ENCODE data around the gene MAGI2. TPM values are rescaled to one million over a fixed set of nuclear protein-coding genes. Genes with fewer than 3 reads are reported as not detected.
"Not testable (repeated sequence)": the region's sequence is repeated elsewhere in the genome, so short reads cannot be mapped to it uniquely, and the experiment has no call there.

Gene MAGI2
- polyA plus RNA-seq, 1 donor, result 4.2 TPM

DNA sequence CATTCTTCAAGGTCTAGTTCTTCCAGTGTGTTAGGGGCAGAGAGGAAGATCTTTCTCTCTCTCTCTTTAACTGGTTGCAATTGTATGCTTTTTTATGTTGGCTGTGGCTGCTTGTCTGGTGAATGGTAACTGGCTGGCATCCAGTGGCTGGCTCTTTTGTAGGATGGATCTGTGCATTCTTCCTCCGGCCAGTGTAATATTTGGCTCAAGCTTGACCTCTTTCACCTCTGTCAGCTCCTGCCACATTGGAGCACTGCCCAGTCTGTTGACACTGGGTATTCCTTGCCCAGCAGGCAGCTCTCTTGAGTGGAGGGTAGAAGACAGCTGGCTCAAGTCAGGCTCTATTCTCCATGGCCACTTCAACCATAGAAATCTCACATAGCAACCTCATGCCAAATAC, 1126.6 kb downstream of the MAGI2 start:
- DNase-seq, result peak; percentile 20

DNA sequence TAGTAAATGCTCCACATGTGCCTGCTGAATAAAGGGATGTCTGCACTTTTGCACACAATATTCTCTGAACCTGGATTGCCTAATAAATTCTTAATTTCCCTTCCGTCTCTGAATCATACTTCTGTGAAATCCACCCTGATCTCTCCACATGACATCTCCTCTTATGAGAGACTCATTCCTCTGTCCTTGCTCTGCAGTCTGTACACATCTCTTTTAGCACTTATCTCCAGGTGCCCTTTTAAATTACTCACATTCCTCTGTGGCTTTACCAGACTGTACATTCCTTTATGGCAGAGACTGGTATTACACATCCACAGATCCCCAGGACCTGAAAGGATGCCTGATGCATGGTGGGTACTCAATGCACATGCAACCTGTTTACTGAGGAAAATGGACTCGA, 1127.3 kb downstream of the MAGI2 start:
- DNase-seq, result no peak

DNA sequence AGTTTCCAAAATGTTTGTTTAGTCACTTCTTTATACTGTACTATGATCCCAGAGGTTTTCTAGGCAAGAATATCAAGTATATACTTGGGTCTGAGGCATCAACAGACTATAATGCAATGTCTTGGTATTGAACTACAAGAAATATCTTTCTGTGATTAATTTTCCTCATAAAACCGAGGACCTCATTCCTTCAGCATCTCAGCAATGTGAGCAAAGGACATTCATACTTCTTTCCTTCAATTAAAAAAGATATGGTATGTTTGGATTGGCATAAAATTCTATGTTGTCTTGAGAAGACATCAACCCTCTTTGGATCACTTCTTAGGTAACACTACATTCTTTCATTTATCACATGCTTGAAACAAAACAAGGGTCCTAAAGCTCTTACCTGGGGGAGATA, 1130.3 kb downstream of the MAGI2 start:
- no peak for DNase-seq

DNA sequence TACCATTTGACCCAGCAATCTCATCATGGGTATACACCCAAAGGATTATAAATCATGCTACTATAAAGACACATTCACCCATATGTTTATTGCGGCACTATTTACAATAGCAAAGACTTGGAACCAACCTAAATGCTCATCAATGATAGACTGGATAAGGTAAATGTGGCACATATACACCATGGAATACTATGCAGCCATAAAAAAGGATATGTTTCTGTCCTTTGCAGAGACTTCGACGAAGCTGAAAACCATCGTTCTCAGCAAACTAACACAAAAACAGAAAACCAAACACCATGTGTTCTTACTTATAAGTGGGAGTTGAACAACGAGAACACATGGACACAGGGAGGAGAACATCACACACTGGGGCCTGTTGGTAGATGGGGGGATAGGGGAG, 1131.2 kb downstream of the MAGI2 start:
- not testable (repeated sequence) for DNase-seq

DNA sequence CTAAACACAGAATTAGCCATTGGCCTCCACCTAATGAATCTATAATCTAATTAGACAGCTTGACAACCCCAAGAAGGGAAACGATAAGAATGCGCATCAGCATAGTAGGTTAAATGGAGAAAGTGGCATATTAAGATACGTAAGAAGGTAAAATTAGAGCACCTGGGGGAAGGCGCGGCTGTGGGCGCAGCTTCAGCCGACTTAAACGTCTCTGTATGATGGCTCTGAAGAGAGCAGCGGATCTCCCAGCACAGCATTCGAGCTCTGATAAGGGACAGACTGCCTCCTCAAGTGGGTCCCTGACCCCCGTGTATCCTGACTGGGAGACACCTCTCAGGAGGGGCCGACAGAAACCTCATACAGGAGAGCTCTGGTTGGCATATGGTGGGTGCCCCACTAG, 1136.1 kb downstream of the MAGI2 start:
- no peak for DNase-seq

DNA sequence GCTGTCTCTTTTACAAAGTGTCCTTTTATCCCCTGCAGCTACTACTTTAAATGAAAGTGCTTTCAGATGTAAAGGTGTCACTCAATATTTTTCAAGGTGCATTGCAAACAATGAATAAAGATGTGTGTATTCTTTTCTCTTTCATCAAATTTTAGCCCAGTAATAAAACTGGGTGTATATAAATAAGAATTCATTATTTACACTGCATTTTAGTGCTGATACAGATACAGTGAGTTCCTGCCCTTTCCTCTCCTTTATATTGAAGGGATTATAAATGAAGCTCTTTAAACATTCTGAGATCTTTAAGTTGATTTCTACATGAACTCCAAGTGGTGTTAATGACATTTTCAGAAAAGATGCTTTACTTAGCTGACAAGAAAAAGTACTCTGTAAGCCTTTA, 1137.4 kb downstream of the MAGI2 start:
- DNase-seq, result no peak

DNA sequence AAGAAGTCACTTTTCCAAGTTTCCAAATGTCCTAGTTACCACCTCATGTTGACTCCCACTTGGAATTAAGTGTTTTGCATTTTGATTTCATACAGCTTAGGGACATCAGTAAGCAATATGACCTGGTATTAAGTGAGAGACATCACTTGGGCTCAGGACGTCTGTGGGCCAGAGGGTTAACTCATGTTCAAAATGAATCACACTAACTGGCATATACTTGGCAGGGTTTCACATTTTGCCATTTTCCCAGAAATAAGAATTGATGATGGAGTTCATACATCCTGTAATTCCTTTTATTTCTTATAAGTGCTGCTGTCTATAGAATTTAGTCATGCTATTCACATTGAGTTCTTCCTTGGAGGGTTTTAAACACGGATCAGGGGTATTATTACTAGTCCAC, 1138.3 kb downstream of the MAGI2 start:
- no peak for DNase-seq

DNA sequence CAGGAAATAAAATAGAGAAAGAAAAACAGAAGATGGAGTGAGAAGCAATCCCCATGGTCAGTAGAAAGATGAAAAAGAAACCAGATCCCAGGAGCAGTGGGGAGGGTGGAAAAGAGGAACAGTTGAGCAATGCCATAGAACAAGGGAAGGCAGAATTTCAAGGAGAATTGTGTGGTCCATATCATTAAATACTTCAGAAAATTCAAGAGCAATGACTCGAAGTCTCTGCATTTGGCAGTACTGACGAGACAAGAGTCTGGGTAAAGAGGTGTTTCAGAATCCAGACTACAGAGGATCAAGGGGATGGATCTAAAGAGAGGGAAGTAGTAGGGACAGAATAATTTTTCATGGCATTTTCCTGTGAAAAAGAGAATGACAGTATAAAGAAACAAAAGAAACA, 1142.3 kb downstream of the MAGI2 start:
- DNase-seq, result no peak

DNA sequence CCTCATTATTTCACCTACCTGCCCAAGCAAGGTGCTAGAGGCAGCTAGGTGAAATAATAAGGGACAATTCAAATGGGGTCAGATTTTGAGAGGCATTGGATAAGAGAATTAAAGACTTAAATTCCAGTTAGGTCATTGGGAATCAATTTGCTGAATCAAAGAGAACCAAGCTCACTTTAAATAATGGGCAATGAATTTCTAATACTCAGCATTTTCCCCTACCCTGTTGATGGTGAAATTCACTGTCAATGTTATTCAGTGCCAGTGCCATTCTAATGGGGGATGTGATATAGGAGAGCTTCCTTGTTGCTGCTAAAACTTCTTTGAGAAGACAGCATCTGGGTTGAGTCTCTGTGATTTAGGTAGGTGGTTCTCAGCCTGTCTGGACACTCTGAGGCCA, 1145.6 kb downstream of the MAGI2 start:
- no peak for DNase-seq

DNA sequence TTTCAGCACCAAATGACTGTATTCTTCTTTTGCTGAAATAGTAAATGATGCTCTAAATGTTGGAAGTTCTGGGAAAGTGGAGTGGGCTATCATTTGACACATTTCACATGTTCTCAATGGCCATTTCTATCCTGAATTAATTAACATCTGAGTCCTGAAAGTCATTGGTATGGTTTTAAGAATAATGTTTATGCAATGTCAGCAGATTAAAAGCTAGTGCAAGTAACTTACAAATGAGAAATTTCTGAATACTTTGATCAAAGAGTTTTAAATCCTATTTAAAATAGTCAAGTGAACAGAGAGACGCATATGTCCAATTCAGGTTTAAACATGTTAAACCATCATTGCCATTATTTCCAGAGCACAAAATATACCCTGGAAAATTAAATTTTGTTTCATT, 1146.8 kb downstream of the MAGI2 start:
- no peak for DNase-seq

DNA sequence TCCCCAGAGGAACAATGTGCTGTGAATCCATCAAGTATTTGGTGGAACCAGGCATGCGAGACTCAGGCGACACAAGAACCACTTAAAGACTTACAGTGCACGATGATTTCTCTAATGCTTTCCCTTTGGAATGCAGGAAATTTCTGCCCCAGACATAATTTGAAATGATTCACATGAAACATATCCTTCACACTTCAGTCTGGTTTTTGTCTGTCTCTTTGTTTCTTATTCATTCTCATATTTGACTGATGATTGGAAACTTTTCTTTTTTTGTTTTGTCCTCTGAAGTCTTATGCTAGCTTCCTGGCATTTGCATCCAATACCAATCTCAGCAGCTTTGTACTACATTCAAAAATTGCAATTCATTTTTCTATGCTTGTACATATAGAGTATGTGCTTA, 1152.1 kb downstream of the MAGI2 start:
- DNase-seq, result no peak

DNA sequence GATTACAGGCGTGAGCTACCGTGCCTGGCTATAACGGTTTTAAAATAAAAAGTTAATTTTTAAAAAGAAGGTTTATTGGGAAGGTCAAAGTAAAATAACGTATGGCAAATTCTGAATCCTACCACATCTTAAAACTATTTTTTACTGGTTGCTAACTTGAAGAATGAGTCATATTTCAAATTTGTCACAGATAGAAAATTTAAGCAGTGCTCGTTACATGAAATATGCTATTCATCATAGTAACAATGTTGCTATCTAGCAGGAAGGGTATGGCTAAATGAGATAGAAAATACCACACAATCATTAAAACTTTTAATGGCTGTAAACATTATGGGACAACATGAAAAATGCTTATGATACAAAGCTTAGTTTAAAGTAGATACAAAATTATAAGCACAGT, 1154.4 kb downstream of the MAGI2 start:
- DNase-seq, result no peak

DNA sequence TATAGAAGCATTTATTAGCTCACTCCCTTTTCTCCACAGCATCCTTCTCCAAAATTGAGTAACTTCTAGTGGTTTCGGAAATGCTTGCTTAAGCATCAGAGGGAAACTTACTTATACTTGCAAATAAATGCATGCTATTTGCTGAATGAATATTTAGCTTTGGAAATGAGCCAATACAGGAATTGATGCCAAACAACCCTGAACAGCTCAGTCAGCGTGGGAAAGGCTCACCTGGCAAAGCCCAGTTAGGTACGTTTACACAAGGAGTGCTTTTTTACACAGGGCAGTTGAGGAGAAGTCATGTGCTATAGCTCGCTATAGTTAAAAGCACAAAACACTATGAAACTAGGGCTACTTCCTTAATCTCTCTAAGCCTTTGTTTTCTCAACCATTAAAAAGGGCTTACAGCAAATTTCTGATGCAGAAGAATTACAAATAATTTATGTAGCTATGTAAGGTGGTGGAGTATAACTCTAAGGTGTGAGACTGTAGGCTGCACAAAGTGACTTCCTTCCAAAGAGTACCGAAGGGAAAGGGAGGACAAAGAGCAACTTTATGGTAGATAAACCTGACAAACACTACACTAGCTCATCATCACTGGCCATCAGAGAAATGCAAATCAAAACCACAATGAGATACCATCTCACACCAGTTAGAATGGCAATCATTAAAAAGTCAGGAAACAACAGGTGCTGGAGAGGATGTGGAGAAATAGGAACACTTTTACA, 1156.7 kb downstream of the MAGI2 start:
- no peak for DNase-seq

DNA sequence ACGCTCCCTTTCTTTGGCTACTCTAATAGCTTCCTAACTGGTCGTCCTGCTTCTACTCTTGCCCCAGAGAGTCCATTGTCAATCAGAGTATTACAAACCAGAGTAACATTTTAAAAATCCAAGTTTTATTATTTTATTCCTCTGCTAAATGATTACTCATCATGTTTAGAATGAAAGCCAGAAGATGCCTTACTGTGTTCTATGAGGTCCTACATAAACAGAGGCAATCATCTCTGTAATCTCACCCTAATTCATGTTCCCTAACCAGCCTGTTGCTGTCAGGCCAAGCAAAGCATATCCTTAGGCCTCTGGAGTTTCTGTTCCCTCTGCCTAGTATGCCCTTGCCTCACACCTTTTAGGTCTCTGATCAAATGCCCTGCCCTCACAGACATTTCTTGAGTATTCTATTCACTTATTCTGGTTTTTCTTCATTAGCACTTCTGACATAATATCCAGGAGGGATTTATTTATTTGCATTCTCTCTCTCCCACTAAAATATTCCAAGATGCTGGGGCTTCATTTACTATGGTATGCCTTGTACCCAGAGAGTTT, 1157.3 kb downstream of the MAGI2 start:
- DNase-seq, result no peak

DNA sequence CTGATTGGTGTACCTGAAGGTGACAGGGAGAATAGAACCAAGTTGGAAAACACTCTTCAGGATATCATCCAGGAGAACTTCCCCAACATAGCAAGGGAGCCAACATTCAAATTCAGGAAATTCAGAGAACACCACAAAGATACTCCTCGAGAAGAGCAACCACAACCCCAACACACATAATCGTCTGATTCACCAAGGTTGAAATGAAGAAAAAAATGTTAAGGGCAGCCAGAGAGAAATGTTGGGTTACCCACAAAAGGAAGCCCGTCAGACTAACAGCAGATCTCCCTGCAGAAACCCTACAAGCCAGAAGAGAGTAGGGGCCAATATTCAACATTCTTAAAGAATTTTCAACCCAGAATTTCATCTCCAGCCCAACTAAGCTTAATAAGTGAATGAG, 1164.0 kb downstream of the MAGI2 start:
- not testable (repeated sequence) for DNase-seq

DNA sequence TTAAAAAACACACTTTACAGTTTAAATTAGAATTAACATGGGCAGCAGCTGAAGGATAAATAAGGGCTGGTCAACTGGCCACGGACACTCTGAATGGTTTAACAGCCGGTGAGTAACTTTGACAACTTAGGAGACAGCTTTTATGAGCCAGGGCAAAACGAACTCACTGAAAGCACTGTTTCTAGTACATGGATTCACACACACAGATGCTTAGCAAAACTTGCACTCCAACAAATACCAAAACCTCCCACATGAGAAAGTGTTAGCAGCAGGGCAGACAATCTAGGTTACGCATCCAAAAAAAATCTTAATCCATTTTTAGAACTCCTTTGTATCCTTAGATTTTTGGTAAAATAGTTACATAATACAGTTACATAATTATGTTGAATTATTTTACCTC, 1168.5 kb downstream of the MAGI2 start:
- DNase-seq, result no peak

DNA sequence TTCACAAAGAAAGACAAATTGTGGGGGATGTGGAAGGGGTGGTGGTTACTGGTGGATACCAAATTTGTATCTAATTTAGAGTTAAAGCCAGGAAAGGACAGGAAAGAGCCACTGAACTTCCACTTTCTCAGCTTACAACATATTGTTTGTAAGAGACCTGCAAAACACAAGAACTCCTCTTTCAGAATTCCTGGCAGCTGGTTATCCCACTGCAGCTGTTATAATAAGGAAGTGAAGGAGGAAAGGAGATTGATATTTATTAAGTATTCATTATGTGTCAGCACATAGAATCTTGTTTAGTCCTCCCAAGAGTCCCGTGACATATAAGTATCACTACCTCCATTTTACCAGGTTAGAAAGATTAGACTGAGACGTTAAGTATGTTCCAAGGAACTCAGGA, 1173.2 kb downstream of the MAGI2 start:
- DNase-seq, result no peak

DNA sequence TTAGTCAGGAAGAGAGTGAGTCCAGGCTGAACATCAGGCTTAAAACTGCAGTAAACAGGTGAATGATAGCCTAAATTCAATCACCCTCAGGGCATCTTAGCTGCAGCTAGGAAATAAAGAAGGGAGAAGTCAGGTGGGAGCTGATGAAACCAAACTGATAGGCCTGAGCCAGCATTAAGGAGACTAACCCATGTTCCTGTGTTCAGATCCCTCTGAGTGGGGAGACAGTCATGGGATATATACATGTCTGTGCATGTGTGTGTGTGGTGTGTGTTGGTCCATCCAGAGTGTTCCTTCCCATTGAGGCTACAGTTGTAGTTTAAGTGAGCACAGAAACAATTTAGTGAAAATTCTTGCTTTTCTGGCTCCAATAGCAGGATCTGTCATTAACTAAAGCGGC, 1174.0 kb downstream of the MAGI2 start:
- no peak for DNase-seq

DNA sequence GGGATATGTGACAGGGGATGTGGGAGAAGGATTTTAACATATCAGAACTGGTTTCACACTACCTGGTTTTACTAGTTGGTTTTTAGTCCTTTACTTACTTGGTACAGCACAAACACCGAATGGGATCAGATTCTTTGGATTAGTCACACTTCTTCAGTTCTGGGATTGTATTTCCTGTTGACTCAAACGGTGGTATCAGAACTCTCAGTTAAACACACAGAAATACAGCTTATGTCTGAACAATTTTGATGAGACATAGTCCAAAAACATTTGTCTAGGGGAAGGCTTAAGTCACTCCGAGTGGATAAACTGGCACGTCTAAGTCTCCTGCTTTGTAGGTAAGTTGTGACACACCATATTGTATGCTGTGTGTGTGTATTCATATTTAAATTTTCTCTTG, 1174.4 kb downstream of the MAGI2 start:
- DNase-seq, result no peak

DNA sequence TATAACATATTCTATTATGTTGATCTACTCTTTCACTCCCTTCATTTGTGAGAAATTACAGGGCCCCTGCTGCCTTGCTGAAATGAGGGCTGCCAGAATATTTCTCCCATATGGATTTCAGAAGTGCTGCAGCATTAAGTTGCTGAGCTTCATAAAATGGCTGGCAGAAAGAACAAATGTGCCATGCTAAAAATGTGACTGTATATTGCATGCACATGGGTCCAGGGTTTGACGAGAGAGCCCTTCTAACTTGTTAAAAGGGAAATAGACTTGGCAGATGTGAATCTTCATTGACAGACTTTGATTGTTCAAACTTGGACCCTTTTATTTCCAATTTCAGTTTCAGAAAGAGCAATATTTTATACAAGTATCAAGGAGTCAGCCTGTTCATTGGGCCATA, 1186.3 kb downstream of the MAGI2 start:
- no peak for DNase-seq

DNA sequence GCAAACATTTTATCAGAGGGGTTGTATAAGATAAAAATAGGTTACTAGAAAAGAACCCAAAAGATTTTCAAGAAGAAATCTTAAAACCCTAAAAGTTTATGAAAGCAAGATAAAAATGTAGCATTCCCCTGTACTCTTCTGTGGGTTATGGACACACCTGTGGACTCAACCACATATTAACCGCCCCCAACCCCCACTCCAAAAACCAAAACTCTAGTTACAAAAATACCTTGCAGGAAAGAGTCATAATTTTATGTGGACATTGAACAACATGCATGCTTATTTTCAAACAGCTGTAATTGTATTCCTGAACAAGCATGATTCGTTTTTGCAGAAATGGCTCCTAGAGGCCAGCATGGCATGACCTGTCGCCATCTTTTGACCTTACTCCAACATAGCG, 1188.0 kb downstream of the MAGI2 start:
- DNase-seq, result no peak

DNA sequence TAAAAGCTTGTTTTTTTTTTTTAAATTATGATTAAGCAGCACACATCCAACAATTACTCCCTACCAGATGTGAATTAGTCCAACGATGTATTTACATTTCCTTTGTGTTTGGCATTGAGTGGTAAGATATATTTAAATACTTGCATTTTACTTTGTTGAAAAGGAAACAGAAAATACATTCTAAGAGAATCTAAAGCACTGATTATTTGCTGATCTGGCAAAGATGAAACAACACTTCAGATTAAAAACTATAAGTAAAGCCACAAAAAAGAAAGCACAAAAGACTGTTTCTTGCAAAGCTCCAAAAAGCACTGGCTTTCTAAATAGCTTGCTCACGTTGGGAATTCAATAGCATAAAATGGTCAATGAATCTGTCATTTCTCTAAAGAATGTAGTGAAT, 1188.4 kb downstream of the MAGI2 start:
- no peak for DNase-seq

DNA sequence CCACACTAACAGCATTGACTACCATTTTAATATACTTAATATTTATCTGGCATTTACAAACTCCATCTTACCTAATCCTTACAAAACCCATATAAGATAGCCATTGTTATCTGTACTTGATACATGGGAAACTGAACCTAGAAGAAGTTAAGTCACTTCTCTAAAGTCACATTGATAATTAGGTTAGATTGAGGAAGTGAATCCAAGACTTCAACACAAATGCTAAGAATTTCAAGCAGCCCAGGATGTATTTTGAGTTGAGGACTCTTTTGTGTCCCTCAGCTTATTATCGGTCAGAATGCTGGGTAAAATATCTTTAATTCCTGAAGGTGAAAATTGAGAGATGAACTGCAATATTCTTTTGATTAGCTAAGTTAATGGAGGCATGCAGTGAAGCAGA, 1189.4 kb downstream of the MAGI2 start:
- DNase-seq, result no peak

DNA sequence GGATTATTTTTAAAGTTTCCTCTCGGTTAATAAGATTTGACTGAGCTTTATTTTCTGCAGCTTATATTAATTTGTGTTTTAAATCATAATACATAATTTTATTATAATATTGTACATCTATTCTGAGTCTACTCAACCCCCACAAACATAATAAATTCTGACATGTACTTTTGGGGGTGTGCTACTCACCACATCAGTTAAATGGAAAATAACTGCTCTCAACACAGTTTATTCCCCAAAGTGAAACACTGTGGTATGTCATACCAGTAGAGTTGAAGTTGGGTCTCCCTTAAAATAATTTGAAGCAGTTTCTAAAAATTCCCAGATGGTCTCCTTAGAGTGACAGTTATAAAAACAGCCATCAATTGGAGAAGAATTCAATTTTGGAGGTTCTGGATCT, 1191.7 kb downstream of the MAGI2 start:
- no peak for DNase-seq

DNA sequence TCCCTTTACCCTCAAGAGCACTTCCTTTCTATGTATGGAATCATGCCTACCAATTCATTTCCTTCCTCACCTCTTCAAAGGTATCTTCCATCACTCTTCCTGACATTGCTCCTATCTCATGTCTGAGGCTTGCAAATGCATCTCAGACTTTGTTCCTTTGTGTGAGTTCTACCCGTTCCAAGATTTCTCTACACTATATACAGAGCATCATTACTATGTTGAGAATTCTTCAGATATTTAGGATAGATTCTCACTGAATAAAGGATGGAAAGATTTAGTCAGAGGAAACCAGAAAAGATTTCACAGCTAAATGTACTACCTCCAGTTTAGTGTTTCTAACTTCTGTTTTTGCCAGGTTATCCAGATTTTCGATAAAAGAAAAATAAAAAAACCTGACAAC, 1192.2 kb downstream of the MAGI2 start:
- no peak for DNase-seq

Measured in hindlimb muscle (tissue), 1 donor.